ENCODE measurements around the gene TXNDC12.

- no peak for TF ChIP-seq EP300 (IDR thresholded peaks at IDR 0.05)
- TF ChIP-seq POLR2A (IDR thresholded peaks at IDR 0.05), result no peak
- TF ChIP-seq CTCF (IDR thresholded peaks at IDR 0.05), result no peak
- TF ChIP-seq POLR2AphosphoS5 (IDR thresholded peaks at IDR 0.05), result no peak
Observed at GRCh38 chr1:52070704-52071103, 15.7 kb upstream of the TXNDC12 start.
